Mucosa of gallbladder (tissue), 1 donor: ENCODE results near the gene MAP4K5. TPM values are rescaled to one million over a fixed set of nuclear protein-coding genes. Genes with fewer than 3 reads are reported as not detected.
"Not testable (repeated sequence)": the region's sequence is repeated elsewhere in the genome, so short reads cannot be mapped to it uniquely, and the experiment has no call there.

Experiments used
- DNase-seq: peaks from one replicate; pipeline ENCODE4 v3.0.0-alpha.2; 2020; ENCODE audit warnings: low spot score
- total RNA-seq: library from RNA; stranded (reverse); gene quantifications from one replicate; pipeline ENCODE4 v1.2.1, GENCODE V29; 2021
- donor health status: DM: no; HTN: no; CAD: no.

The MAP4K5 gene
- total RNA-seq, 1 donor from 2014 or later = 50.9 TPM

DNA sequence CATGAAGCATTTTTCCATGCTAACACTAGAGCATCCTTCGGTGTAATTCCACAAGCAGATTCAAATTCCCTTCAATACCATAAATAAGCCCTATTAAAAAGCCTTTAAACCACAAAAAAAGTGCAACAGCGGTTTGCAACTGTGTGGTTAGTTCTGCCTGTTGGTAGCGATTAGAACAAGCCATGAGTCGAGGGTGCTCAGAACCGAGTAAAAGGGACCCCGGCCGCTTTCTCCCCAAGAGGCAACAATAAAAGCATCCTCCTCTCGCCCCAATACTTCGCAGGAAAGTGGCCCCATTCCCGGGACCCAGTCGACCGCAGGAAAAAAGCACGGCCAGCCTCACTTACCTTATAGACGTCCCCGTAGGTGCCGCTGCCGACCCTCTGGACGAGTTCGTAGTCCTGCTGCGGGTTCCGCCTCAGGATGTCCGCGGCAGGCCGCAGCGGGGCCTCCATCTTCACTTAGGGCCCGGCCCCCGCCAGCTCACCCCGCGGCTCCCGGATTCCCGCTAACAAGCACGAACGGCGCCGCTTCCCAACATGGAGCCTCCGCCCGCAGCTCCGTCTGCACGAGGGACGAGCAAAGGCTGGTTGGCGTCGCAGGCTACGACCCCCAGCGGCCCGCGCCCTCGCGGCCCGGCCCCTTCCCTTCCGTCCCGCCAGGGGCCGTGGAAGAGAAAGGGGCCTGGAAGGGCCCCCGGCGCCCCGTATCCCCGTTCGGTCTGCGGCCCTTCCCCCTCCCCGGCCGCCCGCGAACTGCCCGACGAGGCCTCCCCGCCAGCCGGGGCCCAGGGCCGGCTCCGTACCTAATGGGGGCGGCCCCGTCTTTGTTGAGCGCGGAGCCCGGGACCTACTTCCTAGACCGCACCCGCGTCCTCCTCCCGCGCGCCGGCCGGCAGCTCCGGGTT lies 521 bp downstream of the MAP4K5 start:
- DNase-seq = peak; percentile 24

- no peak for DNase-seq
Measured at GRCh38 chr14:50530794-50531365, 1.5 kb downstream of the MAP4K5 start.

GRCh38 chr14:50530358-50530757 lies 2.0 kb downstream of the MAP4K5 start:
- DNase-seq = no peak

GRCh38 chr14:50529288-50530179 lies 2.8 kb downstream of the MAP4K5 start:
- DNase-seq = no peak

GRCh38 chr14:50528000-50528399 lies 4.4 kb downstream of the MAP4K5 start:
- no peak for DNase-seq

DNA sequence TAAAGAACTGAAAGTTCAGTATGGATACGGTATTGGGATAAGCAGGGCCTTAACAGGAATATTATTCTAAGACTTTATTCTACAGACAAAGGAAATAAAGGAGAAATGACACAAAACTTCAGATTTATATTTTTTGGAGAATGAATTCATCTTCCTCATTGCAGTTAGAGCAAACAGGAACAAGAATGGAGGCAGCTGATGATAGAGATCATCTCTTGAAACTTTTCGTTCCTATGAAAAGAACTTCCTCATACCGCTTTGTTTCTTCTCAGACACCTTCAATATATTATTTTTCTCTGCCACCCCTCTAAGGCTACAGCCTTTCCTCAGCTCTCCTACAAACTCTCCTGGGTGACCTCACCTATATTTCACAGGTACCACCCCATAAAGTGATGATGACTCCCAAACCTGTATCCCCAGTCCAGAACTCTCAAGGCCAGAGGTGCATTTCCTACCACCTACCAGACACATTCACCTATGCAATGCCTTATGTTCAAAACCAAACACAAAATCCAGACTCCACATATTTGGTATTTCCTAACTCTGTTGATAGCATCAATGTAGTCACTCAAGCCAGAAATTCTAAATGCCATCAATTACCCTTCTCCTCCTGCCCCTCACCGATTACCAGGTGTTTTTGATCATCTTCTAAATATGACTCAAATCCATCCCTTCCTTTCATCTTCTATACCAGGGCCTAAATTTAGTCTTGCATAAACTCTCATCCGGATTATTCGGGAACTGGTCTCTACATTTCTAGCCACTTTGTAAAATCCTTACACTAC lies 7.4 kb downstream of the MAP4K5 start:
- DNase-seq = no peak

DNA sequence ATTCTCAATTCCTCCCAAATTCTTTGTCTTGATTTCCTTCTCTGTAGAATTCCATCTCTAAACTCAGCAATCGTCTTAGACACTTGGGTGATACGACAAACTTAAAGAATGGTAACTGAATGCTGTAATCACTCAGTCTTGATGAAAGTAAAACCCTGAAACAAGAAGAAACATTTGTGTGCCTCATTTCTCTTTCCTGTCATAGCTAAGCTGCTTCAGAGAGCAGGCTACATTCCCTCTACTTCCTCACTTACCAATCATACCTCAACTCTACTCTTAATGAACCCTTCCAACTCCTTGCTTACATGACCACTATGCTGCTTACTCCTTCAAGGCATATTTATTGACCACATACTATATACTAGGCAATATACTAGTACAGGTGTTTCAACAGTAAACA lies 8.3 kb downstream of the MAP4K5 start:
- DNase-seq = no peak

DNA sequence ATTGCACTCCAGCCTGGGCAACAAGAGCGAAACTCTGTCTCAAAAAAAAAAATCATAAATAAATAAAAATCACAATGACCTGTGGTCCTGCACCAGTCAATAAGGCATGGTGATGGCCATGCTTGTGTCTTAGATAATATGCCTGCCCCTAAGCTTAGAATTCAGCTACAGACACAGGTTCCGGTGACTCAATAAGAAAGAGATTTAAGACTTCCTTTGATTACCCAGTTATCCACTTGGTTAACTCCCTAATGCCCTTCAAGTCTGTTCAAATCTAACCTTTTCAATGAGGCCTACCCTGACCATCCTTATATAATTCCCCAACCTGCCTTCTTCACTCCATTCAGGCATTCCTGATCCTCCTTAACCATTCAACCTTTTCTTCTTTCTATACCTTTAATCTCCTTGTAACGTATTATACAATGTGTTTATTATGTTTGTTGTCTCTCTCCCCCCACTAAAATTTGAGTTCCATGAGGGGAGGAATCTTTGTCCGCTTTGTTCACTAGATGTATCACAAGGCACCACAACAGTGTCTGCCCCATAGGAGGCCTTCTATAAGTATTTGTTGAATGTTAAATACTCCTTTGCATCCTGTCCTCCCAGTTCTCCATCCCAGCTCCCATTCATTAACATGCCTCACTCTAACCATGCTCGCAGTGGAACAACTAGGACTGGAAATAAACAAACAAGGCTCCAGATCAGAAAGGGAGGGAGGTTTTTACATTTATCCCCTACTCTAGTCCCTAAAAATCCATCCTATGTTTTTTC lies 8.9 kb downstream of the MAP4K5 start:
- DNase-seq = no peak

DNA sequence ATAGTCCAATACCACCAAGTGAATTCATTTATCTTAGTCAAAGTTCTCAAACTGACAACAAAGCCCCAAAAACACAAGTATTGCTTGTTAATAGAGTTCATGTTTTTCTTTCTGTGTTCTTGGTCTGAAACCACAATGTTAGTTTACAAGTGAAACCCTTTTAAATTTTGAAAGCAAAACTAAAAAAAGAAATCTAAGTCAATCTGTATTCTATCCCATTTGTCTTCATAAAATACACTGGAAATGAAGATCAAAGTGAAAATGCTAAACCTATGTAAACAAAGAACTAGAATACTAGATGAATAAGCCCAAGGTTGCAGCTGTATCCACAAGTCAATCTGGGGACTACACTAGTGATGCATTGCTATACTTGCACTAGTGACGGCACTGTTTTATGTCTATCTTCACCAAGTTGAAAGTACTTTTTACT lies 10.4 kb downstream of the MAP4K5 start:
- no peak for DNase-seq

DNA sequence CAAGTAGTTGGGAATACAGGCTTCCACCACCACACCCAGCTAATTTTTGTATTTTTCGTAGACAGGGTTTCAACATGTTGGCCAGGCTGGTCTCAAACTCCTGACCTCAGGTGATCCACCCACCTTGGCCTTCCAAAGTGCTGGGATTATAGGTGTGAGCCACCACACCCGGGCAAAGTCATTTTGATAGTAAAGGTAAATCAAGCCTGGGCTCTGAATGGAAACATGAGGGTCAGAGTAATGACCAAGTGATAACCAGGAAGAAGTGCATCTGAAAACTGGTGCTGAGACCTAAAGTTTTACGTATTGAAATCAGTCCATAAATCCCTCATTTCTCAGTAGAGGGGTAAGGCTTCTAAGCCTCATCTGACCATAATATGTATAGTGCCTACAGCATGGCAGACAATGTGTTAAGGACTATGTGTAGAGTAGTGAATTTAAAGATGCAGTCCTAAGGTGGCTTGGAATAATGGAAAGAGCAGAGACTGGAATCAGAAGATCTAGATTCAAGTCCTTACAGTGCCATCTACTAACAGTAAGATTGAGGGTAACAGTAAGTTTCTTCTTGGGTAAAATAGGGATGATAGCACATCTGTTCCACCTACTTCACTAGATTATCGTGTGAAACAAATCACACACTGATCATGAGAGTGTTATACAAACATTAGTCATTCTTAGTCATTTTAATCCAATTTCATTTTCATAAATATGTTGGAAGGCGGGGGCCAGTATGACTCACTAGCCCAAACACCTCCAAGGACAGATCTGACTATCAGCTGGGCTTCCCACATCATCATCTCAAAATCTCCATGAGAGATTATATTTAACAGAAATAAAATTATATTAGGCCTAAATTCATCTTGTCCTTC lies 11.2 kb downstream of the MAP4K5 start:
- DNase-seq = no peak

GRCh38 chr14:50516091-50516490 lies 16.3 kb downstream of the MAP4K5 start:
- DNase-seq = no peak

DNA sequence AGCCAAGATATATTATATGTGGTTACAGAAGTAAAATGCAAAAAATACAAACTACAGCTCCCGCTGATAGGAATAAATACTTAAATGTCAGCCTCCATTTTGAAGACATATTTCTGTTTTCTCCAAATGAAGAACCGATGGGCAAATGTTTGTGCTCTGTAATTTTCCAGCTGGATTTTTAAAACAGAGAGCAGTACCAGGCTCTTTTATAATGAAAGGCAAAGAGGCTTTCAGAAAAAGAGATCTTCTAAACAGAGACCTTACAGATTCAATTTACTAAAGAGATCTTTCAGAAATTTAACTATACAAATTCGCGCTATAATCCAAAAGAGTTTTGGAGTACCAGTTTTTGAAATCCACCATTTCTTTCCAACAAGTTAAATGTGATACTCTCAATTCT lies 19.9 kb downstream of the MAP4K5 start:
- no peak for DNase-seq

DNA sequence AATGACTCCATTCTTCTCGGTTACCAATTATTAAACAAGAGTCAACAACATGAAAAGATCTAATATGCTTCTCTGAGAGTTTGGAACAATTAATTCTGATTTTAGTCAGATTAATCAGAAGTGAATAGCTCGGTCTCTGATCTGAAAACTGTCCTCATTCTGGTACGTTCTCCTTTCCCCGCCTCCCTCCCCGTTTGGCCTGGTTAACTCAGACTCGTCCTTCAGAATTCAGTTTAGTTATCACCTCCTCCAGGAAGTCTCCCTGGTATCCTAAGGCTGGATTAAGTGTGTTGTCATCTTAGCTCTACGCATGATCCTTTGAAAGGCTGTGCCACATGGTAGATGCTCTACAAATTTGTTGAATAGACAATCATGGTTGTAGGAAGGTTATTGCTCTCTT lies 22.2 kb downstream of the MAP4K5 start:
- no peak for DNase-seq

GRCh38 chr14:50507078-50507477 lies 25.3 kb downstream of the MAP4K5 start:
- DNase-seq = not testable (repeated sequence)

DNA sequence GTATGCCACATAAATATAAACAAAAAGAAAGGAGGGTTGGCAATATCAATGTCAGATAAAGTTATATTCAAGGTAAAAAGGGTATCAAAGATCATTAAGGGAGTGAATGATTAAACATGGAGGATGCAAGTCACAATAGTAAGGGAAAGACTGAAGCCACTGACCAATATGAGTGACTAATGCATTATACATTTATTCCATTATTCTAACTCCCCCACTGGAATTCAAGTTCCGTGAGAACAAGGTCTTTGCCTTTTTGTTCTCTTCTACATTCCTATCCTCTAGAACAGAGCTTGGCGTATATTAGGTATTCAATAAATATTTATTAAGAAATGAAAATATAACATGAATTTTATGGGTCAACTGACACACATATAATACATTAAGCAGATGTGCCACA lies 30.7 kb downstream of the MAP4K5 start:
- no peak for DNase-seq

DNA sequence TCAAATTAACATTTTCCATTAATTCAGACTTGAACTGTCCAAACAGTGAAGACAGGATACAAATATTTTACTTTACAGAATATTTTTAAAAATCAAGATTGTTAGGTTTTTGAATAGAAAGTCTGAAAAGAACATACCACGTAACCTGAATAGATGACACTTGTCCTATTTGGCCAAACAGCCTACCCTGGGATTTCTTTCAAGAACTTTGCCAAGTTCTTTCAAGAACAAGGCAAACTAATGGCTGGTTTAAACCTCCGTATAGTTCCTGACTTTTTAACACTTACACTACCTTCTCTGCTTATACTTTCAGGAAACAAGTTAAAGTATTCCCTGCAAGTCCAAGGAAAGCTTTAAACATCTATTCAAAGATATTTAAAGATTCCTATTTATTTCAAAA lies 35.0 kb downstream of the MAP4K5 start:
- DNase-seq = no peak

DNA sequence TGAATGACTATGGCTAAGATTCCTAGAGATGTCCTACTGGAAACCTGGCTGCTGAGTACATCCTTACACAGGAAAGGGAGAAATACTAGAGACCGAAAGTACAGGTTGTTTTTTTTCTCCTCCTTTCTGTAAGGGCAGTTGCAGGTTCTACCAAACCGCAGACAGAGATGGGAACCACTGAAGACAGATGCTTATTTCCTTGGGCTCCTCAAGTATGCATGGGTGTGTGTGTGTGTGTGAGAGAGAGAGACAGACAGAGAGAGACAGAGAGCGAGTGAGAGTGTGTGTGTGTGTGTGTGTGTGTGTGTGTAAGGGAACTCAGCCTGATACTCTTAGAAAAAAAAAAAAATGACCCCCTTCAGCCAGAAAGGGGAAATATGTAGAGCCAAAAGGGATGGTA lies 42.5 kb downstream of the MAP4K5 start:
- no peak for DNase-seq

- no peak for DNase-seq
Measured at GRCh38 chr14:50488521-50488920, 43.8 kb downstream of the MAP4K5 start.

DNA sequence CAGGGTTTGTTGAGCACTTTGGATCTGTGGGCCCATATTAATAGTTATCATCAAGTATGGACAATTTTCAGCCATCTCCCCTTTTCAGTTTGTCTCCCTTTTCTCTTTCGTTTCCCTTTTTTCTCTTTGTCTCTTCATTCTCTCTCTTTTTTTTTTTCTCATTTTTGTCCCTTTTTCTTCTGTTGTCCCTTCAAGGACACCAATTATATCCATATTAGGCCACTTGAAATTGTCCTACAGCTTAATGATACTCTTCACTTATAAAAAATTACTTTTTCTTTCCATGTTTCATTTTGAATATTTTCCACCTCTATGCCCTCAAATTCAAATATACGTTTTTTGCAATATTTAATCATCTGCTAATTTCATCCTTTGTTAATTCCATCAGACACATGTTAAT lies 53.3 kb downstream of the MAP4K5 start:
- no peak for DNase-seq

- no peak for DNase-seq
Measured at GRCh38 chr14:50477760-50478159, 54.6 kb downstream of the MAP4K5 start.
